ENCODE data around the gene MARCHF10.

The MARCHF10 gene

GRCh38 chr17:62821189-62822079, 13.3 kb upstream of the MARCHF10 start:
- no peak for DNase-seq (ENCODE audit: low read depth in 3 of 3, low spot score in 1 of 3)

GRCh38 chr17:62819511-62820221, 11.6 kb upstream of the MARCHF10 start:
- DNase-seq (ENCODE audit: low read depth in 3 of 3, low spot score in 1 of 3): no peak

DNA sequence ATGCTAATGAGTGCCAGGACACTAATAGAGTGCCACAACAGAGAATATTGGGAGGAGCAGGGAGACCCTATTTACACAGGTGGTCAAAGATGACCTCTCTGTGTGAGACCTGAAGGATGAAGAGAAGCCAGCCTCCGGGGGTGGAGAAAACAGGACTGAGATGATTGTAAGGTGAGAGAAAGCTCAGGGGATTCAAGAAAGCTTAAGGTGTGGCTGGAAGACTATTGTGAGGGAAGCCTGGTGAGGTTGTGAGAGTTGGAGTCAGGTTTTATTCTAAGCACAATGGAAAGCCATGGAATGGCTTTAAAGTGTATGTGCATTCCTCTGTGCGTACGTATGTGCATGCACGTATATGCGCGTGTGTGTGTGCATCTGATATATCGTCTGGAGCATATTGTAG, 10.4 kb upstream of the MARCHF10 start:
- DNase-seq (ENCODE audit: low read depth in 3 of 3, low spot score in 1 of 3): no peak

DNA sequence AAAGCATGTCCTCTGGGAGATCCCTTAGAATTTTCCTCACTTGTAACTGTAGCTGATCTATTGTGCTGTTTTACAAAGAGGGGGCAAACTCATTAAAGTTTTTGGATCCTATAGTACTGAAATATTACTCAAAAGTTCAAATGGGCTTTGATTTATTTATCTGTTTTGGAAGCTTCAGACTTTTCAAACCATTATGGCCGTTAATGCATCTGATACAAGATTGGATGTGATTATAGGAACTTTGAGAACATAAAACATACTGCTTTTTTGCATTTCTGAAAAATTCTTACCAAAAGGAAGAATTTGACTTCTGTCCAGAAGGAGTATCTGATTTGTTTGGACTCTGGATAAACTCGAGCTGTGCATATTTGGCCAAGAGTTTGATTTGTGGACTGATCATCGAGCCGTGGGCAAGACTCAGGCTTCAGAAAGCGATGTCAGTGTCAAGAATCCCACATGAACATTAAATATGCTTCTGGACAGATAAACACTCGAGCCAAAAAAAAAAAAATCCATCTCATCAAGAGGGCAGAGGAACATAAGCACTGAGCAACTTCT, 8.2 kb upstream of the MARCHF10 start:
- DNase-seq (ENCODE audit: low read depth in 3 of 3, low spot score in 1 of 3): no peak

DNA sequence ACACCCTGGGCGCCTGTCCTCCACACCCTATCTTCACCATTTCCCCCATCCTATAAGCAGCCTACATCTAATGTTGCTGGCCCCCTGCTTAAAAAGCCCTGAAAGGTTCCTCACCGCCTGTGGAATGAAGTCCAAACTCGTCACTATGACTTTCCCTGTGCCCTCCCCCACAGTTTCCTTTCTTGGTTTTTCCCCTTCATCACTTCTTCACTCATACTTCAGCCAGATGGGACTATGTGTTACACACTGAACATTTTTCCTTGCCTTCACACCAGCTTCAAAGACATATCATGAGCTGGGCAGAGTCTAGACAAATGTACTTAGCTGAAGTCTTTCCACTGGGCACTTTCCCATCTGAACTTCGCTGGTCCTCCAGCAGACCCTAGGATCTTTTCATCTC, 1.5 kb upstream of the MARCHF10 start:
- DNase-seq (ENCODE audit: low read depth in 3 of 3, low spot score in 1 of 3): no peak

GRCh38 chr17:62808576-62808970, 459 bp upstream of the MARCHF10 start:
- DNase-seq (ENCODE audit: low read depth in 3 of 3, low spot score in 1 of 3): no peak

- DNase-seq (ENCODE audit: low read depth in 3 of 3, low spot score in 1 of 3): no peak
Measured at GRCh38 chr17:62805234-62805633, 2.9 kb downstream of the MARCHF10 start.

GRCh38 chr17:62804822-62805221, 3.3 kb downstream of the MARCHF10 start:
- DNase-seq (ENCODE audit: low read depth in 3 of 3, low spot score in 1 of 3): no peak

GRCh38 chr17:62804025-62804424, 4.1 kb downstream of the MARCHF10 start:
- no peak for DNase-seq (ENCODE audit: low read depth in 3 of 3, low spot score in 1 of 3)

DNA sequence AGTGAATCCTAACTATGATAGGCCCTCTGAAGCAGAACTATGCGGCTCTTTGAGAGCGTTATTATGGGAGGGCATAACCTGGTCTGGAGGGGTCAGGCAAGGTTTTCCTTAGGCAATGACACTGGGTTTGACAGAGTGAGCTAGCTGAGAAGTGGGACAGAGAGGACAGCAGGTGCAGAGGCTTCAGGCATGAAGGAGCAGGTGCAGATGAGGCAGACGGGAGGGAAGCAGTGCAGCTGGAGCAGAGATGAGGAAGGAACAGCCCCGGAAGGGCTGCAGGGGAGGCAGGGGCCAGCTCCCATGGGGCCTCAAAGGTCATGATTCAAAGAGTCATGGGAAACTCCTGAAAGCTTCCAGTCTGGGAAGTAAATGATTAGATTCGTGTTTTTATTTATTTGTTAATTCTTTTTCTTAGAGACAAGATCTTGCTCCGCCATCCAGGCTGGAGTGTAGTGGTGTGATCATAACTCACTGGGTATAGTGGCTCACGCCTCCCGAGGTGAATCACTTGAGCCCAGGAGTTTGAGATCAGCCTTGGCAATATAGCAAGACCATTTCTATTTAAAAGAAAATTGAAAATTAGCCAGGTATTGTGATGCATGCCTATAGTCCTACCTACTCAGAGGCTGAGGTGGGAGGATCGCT, 5.4 kb downstream of the MARCHF10 start:
- no peak for DNase-seq (ENCODE audit: low read depth in 3 of 3, low spot score in 1 of 3)

DNA sequence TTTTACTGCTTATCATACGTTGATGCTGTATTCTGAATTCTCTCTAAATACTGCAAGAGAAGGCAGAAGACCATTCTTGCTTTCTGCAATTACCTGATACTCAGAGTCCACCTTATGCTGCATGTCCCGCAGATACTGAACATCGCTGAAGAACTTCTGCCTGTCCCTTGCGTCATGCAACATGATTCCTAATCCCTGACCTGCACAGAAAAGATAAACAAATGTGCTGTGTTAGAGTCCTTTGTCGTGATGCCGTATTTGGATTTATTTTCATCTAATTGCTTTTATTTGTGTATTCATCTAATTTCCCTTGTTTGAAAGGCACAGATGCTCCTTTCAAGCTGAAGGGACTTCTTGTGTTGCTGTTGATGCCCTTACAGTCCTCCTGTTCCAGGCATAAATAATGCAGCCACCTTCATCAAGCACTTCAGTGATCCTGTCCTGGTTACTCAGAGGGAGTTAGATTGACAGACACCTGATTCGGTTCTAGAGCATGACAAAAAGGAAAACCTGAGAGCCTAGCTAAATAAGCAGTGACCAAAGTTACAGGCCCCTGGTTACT, 6.5 kb downstream of the MARCHF10 start:
- DNase-seq (ENCODE audit: low read depth in 3 of 3, low spot score in 1 of 3): no peak

DNA sequence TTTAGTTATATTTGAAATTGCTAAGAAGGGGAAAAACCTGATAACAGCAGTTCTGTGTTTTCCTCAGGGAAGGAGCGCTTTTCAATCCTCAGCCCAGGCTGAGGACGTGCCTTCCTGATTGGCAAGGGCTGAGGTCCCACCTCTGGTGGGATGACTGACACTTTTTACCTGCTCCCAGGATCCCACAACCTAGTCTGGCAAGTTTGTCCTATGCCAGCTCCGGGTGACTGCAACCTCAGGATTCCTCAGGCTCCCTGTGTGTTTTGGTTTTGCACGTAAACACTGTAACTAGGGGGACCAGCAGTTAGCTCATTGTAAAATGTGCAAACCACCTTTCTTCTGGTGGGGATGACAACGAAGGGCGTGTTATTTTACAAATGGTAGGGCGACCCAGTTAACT, 7.5 kb downstream of the MARCHF10 start:
- no peak for DNase-seq (ENCODE audit: low read depth in 3 of 3, low spot score in 1 of 3)

DNA sequence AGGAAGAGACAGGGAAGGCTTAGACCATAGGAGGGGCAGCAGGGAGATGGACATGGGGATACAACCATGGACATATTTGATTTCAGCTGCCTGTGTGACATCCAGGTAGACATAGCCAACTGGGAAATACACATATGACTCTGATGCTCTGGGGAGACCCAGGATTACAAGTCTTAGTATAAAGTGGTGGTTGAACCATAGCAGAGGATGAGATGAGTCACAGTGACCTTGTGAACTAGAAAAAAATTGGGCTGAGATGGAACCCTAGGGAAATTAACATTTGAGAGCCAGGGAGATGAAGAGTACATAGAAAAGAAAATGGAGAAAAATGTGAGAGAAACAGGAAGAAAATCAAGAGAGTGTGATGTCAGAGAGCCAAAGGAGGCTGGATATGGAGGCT, 10.2 kb downstream of the MARCHF10 start:
- DNase-seq (ENCODE audit: low read depth in 3 of 3, low spot score in 1 of 3): no peak

GRCh38 chr17:62796291-62796690, 11.8 kb downstream of the MARCHF10 start:
- no peak for DNase-seq (ENCODE audit: low read depth in 3 of 3, low spot score in 1 of 3)

DNA sequence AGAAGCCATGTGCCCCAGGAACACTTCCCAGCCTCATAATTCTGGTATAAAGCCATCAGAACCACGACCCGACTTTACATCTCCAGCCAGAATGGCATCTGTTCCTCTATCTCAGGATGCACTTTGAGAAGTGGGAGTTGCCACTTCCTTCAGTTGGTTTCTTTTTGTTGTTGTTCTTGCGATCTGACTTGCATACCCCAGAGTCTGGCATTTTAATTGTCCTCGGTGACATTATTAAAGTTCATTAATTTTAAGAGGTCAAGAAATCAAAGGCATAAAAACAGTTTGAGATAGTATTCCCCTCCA, 13.5 kb downstream of the MARCHF10 start:
- no peak for DNase-seq (ENCODE audit: low read depth in 3 of 3, low spot score in 1 of 3)

- DNase-seq (ENCODE audit: low read depth in 3 of 3, low spot score in 1 of 3): no peak
Measured at GRCh38 chr17:62793919-62794665, 14.0 kb downstream of the MARCHF10 start.

GRCh38 chr17:62792447-62792800, 15.7 kb downstream of the MARCHF10 start:
- DNase-seq (ENCODE audit: low read depth in 3 of 3, low spot score in 1 of 3): no peak

- no peak for DNase-seq (ENCODE audit: low read depth in 3 of 3, low spot score in 1 of 3)
Measured at GRCh38 chr17:62791767-62792446, 16.2 kb downstream of the MARCHF10 start.

DNA sequence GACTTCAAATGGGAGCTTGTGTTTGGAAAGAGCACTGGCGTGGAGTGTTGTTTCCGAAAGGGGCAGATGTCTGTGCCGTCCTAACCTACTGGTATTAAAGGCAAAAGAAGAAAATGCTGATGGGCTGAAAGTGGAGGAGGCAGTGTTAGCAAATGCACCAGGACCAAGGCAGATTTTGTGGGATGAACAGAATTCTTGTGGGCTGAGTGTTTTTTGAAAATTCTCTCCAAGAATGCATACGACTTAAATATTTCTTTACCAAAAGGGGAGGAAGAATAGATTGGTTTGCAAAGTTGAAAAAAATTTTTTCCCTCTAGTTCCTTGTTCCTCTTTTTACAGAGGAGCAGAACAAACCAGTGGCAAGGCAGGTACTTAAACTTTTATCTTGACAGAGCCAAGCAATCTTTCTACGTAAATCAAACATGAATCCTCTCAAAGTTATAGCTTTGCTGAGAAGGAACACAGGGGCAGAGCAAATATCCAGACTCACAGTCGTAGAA, 16.8 kb downstream of the MARCHF10 start:
- DNase-seq (ENCODE audit: low read depth in 3 of 3, low spot score in 1 of 3): no peak

GRCh38 chr17:62790564-62790986, 17.5 kb downstream of the MARCHF10 start:
- no peak for DNase-seq (ENCODE audit: low read depth in 3 of 3, low spot score in 1 of 3)
